Subcutaneous abdominal adipose tissue (tissue), 5 donors: ENCODE data around the gene EHMT1.

ENCODE experiments used
- H3K27ac ChIP-seq: one replicate; pipeline ENCODE4 v1.7.0; 2013; ENCODE audit warnings: low read depth, mild to moderate bottlenecking, inconsistent platforms, low read length, moderate library complexity
- H3K27me3 ChIP-seq, 5 donors: one replicate each; pipeline ENCODE4 v1.7.0; 2013; ENCODE audit warnings: low read length in 5 of 5, inconsistent platforms in 1 of 5; ENCODE audit not compliant: control insufficient read depth in 5 of 5, insufficient read depth in 4 of 5
- H3K36me3 ChIP-seq, 5 donors: one replicate each; pipeline ENCODE4 v1.7.0; 2013; ENCODE audit warnings: low read length in 5 of 5; ENCODE audit not compliant: control insufficient read depth in 5 of 5, insufficient read depth in 5 of 5
- H3K4me1 ChIP-seq, 5 donors: one replicate each; pipeline ENCODE4 v1.7.0; 2013; ENCODE audit warnings: low read length in 5 of 5, mild to moderate bottlenecking in 3 of 5, moderate library complexity in 1 of 5; ENCODE audit not compliant: control insufficient read depth in 5 of 5, insufficient read depth in 5 of 5
- H3K4me3 ChIP-seq, 5 donors: one replicate each; pipeline ENCODE4 v1.7.0; 2013; ENCODE audit warnings: low read length in 5 of 5, low read depth in 1 of 5
- H3K9ac ChIP-seq, 5 donors: one replicate each; pipeline ENCODE4 v1.7.0; 2013; ENCODE audit warnings: low read length in 5 of 5, mild to moderate bottlenecking in 4 of 5, moderate library complexity in 3 of 5
- H3K9me3 ChIP-seq, 5 donors: one replicate each; pipeline ENCODE4 v1.7.0; 2013; ENCODE audit warnings: low read length in 5 of 5; ENCODE audit not compliant: control insufficient read depth in 5 of 5
- donor health status: healthy.
- donor health status: healthy.
- donor health status: healthy.
- donor health status: healthy.
- donor health status: healthy.

The EHMT1 gene

DNA sequence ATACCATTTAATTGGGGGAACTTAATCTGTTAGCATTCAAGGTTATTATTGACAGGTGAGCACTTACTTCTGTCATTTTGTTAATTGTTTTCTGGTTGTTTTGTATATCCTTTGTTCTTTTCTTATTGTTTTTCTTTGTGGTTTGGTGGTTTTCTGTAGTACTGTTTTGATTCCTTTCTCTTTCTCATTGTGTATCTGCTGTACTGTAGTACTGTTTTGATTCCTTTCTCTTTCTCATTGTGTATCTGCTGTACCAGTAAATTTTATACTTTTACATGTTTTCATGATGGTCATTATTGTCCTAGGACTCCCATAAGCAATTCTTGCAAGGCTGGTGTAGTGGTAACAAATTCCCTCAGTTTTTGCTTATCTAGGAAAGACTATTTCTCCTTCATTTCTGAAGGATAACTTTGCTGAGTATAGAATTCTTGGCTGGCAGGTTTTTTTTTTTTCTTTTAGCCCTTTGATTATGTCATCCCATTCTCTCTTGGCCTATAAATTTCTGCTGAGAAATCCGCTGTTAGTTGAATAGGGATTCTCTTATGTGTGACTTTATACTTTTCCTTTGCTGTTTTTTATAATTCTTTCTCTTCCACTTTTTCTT is 234.7 kb downstream of the EHMT1 start:
- Histone ChIP-seq H3K4me3 (no peak overlapping the region), H3K9me3 (peaks cover 6 to 35% (median 20%) of the 10 kb centered on the region in 5 donors), H3K9ac (no peak overlapping the region), H3K27ac (no peak overlapping the region), H3K27me3 (no peaks in the 10 kb centered on the region), H3K4me1 (no peaks in the 10 kb centered on the region), H3K36me3 (no peaks in the 10 kb centered on the region)

DNA sequence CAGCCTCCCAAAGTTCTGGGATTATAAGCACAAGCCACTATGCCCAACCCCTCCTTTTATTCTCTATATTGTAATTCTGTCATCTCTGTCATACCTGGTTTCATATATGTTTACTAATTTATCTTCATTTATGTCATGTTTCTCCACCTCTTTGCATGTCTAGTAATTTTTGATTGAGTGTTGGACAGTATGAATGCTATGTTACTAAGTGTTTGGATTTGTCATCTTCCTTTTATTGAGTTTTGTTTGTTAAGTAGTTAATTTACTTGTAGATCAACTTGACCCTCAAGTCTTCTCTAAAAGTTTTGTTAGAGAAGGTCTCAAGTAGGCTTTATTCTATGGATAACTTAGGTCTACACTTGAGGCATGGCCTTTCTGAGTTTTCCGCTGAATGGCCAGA is 241.6 kb downstream of the EHMT1 start:
- H3K9me3 ChIP-seq, result peaks cover 7 to 26% (median 20%) of the 10 kb centered on the region in 5 donors
- H3K27ac ChIP-seq, result no peak overlapping the region
- no peak overlapping the region for H3K9ac ChIP-seq
- no peaks in the 10 kb centered on the region for H3K27me3 ChIP-seq
- no peaks in the 10 kb centered on the region for H3K4me1 ChIP-seq
- H3K4me3 ChIP-seq, result no peak overlapping the region
- H3K36me3 ChIP-seq, result no peaks in the 10 kb centered on the region

DNA sequence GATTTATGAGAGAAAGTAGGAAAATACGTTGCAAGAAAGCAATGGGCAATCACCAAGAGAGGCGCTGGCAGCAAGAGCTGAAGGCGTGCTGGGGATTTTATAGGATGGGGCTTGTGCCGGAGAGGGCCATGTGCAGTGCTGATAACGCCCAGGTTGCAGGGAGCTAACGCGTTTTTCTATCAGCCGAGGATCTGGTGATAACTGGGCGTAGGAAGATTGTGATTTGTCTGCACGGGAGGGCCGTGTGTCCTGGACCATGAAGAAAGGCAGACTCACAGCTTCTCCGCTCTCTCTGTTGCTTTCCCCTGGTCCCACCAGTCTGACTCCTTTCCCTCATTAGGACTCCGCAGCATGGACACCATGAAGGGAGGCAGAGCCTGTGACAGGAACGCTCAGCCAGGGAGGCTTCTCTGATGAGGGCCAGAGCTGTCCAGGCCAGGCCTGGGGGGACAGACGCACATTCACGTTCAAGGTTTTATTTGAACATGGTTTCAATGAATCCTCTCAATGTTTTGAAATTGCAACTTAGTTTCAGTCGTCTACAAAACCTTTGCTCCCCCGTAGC is 246.9 kb downstream of the EHMT1 start:
- peaks cover 3 to 9% (median 3%) of the 10 kb centered on the region in 5 donors for H3K9me3 ChIP-seq
- no peaks in the 10 kb centered on the region for H3K4me1 ChIP-seq
- H3K27me3 ChIP-seq, result peaks cover 3 to 8% (median 7%) of the 10 kb centered on the region in 5 donors
- H3K27ac ChIP-seq, result no peak overlapping the region
- no peak overlapping the region for H3K4me3 ChIP-seq
- no peaks in the 10 kb centered on the region for H3K36me3 ChIP-seq
- no peak overlapping the region for H3K9ac ChIP-seq

DNA sequence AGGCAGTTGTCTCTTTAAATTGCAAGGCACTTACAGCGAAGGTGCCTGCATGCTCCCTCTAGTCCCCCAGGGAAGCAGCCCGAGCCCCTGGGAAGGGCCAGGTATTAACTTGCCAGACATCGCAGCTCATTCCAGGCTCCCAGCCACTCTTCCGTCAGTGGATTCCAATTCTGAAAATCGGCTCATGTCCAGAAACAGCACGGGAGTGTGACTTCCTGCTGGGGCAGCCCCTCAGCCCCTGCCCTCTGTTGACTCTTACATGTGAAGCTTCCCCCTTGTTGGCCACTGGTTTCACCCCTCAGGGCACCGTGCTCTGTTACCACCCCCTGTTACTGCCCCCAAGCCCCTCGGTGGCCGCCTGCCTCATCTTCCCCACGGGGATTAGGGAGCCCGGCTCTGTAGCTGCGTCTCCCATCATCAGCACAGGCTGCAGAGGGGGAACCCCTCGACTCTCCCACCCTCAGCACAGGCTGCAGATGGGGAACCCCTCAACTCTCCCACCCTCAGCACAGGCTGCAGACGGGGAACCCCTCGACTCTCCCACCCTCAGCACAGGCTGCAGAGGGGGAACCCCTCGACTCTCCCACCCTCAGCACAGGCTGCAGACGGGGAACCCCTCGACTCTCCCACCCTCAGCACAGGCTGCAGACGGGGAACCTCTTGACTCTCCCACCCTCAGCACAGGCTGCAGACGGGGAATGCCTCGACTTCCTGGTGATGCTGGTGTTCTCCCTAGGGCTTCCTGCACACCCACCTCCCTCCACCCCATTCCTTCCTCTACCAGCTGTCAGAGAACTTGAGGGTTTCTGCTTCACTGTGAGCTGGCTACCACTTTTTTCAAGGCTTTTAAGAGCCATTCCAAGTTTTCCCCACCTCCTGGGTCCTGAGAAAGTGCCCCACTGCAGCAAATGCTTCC is 247.7 kb downstream of the EHMT1 start:
- no peaks in the 10 kb centered on the region for H3K36me3 ChIP-seq
- H3K9ac ChIP-seq, result no peak overlapping the region
- H3K27me3 ChIP-seq, result peaks cover 3 to 8% (median 7%) of the 10 kb centered on the region in 5 donors
- H3K4me1 ChIP-seq, result no peaks in the 10 kb centered on the region
- H3K27ac ChIP-seq, result no peak overlapping the region
- H3K4me3 ChIP-seq, result no peak overlapping the region
- peaks cover 0 to 5% (median 0%) of the 10 kb centered on the region in 5 donors for H3K9me3 ChIP-seq

DNA sequence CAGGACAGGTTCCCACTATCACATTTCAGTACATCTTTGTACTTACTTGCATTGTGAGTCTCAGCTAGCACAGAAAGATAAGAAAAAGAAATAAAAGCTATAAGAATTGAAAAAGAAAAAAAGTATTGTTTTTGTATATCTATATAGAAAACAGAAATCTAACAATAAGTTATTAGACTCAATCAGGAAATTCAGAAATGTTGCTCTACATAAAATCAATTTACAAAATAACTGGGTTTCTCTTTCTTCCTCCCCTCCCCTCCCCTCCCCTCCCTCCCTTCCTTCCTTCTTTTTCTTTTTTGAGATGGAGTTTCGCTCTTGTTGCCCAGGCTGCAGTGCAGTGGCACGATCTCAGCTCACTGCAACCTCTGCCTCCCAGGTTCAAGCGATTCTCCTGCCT is 251.6 kb downstream of the EHMT1 start:
- Histone ChIP-seq H3K4me3 (no peak overlapping the region), H3K36me3 (no peaks in the 10 kb centered on the region), H3K27ac (no peak overlapping the region), H3K9me3 (peaks cover 0 to 7% (median 1%) of the 10 kb centered on the region in 5 donors), H3K9ac (no peak overlapping the region), H3K27me3 (peaks cover 8 to 15% (median 8%) of the 10 kb centered on the region in 5 donors), H3K4me1 (no peaks in the 10 kb centered on the region)

DNA sequence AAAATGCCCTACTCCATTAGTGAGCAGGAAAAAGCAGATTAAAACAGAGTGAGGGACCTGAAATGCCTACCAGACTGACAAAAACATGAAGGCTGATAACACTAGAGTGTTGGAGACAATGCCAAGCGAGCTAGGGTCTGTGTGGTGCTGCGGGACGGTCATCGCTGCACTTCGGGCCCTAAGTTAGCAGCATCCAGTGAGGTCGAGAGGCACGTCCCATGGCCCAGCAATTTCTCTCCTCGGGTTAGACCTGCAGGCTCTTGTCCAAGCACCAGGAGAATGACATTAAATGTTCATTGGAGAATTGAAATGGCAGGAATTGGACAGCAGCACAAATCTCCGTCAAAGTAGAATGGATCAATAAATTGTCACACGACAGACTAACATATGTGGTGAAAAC is 253.5 kb downstream of the EHMT1 start:
- H3K4me3 ChIP-seq, result no peak overlapping the region
- no peaks in the 10 kb centered on the region for H3K36me3 ChIP-seq
- H3K9me3 ChIP-seq, result peaks cover 0 to 12% (median 4%) of the 10 kb centered on the region in 5 donors
- H3K27me3 ChIP-seq, result peaks cover 14 to 28% (median 20%) of the 10 kb centered on the region in 5 donors
- no peaks in the 10 kb centered on the region for H3K4me1 ChIP-seq
- no peak overlapping the region for H3K9ac ChIP-seq
- H3K27ac ChIP-seq, result no peak overlapping the region

DNA sequence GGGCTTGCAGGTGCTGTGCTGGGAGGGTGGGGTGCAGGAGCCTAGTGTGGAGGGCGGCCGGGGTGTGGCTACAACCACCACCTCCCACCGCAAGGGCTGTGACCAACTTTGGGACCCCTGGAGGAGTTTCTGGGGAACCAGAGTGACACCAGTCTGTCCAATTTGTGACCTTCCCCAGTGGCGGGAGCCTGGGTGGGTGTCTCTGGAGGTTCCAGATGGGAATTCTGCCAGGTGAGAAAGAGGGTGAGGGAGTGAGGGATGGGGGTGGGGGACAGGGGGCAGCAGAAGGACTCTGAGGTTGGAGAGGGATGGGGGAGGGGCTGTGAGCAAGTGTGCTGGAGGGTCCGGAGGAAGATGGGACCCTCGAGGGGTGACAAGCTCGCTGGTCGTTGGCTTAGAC is 254.6 kb downstream of the EHMT1 start:
- Histone ChIP-seq H3K27ac (no peak overlapping the region), H3K4me1 (peaks cover 0 to 3% (median 3%) of the 10 kb centered on the region in 5 donors), H3K27me3 (peaks cover 16 to 30% (median 22%) of the 10 kb centered on the region in 5 donors), H3K9me3 (peaks cover 0 to 12% (median 4%) of the 10 kb centered on the region in 5 donors), H3K9ac (no peak overlapping the region), H3K36me3 (no peaks in the 10 kb centered on the region), H3K4me3 (no peak overlapping the region)

DNA sequence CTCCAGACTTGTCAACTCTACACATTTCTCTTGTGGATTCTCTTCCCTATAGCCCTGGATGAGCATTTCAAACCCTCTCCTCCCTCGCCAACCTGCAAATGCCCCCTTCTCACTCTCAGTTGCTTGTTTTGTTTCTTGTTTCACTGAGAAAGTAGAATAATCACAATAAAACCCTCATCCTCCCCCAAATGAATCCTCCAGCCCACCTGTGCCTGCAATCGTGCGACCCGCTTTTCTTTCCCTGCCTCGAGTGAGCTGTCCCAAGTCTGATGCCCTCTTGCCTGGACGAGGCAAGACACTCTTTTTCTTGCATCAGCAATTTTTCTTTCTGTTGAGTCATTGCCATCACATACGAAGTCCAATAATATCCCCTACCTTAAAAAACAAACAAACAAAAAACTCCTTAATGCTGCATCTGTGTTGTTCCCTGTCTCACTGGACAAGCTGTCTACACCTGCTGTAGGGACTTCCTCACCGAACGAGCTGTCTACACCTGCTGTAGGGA is 255.1 kb downstream of the EHMT1 start:
- Histone ChIP-seq H3K9ac (no peak overlapping the region), H3K4me1 (peaks cover 0 to 8% (median 5%) of the 10 kb centered on the region in 5 donors), H3K4me3 (no peak overlapping the region), H3K27me3 (peaks cover 20 to 35% (median 27%) of the 10 kb centered on the region in 5 donors), H3K36me3 (no peaks in the 10 kb centered on the region), H3K9me3 (peaks cover 0 to 12% (median 4%) of the 10 kb centered on the region in 5 donors), H3K27ac (no peak overlapping the region)

DNA sequence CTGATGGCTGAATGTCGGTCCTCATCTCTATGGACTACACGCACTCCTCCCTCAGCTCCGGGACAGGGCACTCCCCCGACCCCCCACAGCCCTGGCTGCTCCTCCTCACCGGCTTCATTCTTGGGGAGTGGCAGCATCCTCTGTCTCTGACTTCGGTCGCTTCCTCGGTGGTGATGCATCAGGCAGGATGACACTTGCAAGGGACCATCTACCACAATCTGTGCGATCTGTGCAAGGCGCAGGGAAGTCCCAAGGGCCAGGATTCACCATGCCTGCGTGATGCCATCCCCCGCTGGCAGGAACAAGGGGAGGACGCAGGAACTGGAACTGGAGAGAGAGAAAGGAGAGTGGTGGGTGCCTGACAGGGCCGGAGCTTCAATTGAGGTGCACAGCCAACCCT is 256.5 kb downstream of the EHMT1 start:
- H3K9me3 ChIP-seq, result peaks cover 0 to 10% (median 4%) of the 10 kb centered on the region in 5 donors
- H3K9ac ChIP-seq, result no peak overlapping the region
- H3K36me3 ChIP-seq, result no peaks in the 10 kb centered on the region
- peaks cover 23 to 49% (median 37%) of the 10 kb centered on the region in 5 donors for H3K27me3 ChIP-seq
- H3K4me1 ChIP-seq, result peaks cover 0 to 8% (median 5%) of the 10 kb centered on the region in 5 donors
- no peak overlapping the region for H3K4me3 ChIP-seq
- no peak overlapping the region for H3K27ac ChIP-seq
